Keratinocyte (primary cell): ENCODE measurements around the gene IL17C. TPM values are rescaled to one million over a fixed set of nuclear protein-coding genes. Genes with fewer than 3 reads are reported as not detected.

Experiments
- DNase-seq: peaks from one replicate; pipeline ENCODE4 v3.0.0-alpha.2; 2011; ENCODE audit warnings: low read depth, missing footprints, low spot score
- FAIRE-seq: peaks from 2 replicates; lab custom pipeline; 2011; peaks lifted over from hg19 to GRCh38; lab: Jason Lieb, UNC
- H2AFZ ChIP-seq: 2 replicates; pipeline ENCODE4 v1.6.0; 2012; ENCODE audit warnings: low read length, control low read depth, inconsistent platforms; ENCODE audit not compliant: control insufficient read depth
- H3K27ac ChIP-seq: 2 replicates; pipeline ENCODE4 v1.5.1; 2011; ENCODE audit warnings: low read length; ENCODE audit not compliant: control insufficient read depth, insufficient read depth
- H3K27me3 ChIP-seq: 3 replicates; pipeline ENCODE4 v1.6.0; 2011; ENCODE audit warnings: low read length; ENCODE audit not compliant: control insufficient read depth, insufficient read depth; ENCODE audit errors: extremely low read depth
- H3K36me3 ChIP-seq, 2 experiments: 2 replicates in 1 of 2; 3 replicates in 1 of 2; pipeline ENCODE4 v1.5.1; 2011; ENCODE audit warnings: low read length in 2 of 2, mild to moderate bottlenecking in 1 of 2; ENCODE audit not compliant: control insufficient read depth in 2 of 2, insufficient read depth in 2 of 2; ENCODE audit errors: extremely low read depth in 1 of 2
- H3K4me1 ChIP-seq: 3 replicates; pipeline ENCODE4 v1.5.1; 2011; ENCODE audit warnings: low read length; ENCODE audit not compliant: control insufficient read depth, insufficient read depth; ENCODE audit errors: extremely low read depth
- H3K4me2 ChIP-seq: 3 replicates; pipeline ENCODE4 v1.6.0; 2011; ENCODE audit warnings: low read depth, low read length; ENCODE audit not compliant: control insufficient read depth, insufficient read depth; ENCODE audit errors: extremely low read depth
- H3K4me3 ChIP-seq, 3 experiments: fragments of 200-600 bp in 1 of 3; sonication (generic) in 1 of 3; 2 replicates in 2 of 3; 3 replicates in 1 of 3; pipeline ENCODE4 v1.5.1; 2011 to 2016; ENCODE audit warnings: low read length in 3 of 3, mild to moderate bottlenecking in 3 of 3, control low read depth in 2 of 3, inconsistent platforms in 1 of 3, low read depth in 1 of 3, mixed read lengths in 1 of 3, mixed run types in 1 of 3, moderate library complexity in 1 of 3; ENCODE audit not compliant: control insufficient read depth in 2 of 3, insufficient read depth in 2 of 3; ENCODE audit errors: extremely low read depth in 1 of 3
- H3K79me2 ChIP-seq: 2 replicates; pipeline ENCODE4 v1.6.0; 2012; ENCODE audit warnings: low read length; ENCODE audit not compliant: control insufficient read depth, insufficient read depth
- H3K9ac ChIP-seq: 3 replicates; pipeline ENCODE4 v1.6.0; 2011; ENCODE audit warnings: low read length; ENCODE audit not compliant: control insufficient read depth, insufficient read depth; ENCODE audit errors: extremely low read depth
- H3K9me1 ChIP-seq: 3 replicates; pipeline ENCODE4 v1.6.0; 2011; ENCODE audit warnings: low read length; ENCODE audit not compliant: control insufficient read depth, insufficient read depth; ENCODE audit errors: extremely low read depth
- H3K9me3 ChIP-seq: 2 replicates; pipeline ENCODE4 v1.5.1; 2012; ENCODE audit warnings: low read depth, low read length; ENCODE audit not compliant: control insufficient read depth
- H4K20me1 ChIP-seq: 3 replicates; pipeline ENCODE4 v1.6.0; 2011; ENCODE audit warnings: low read length; ENCODE audit not compliant: control insufficient read depth, insufficient read depth; ENCODE audit errors: extremely low read depth
- CTCF ChIP-seq, 3 experiments: IDR thresholded peaks in 1 of 3; conservative IDR thresholded peaks in 1 of 3; optimal IDR thresholded peaks in 1 of 3; 2 replicates in 2 of 3; 3 replicates in 1 of 3; pipeline versions ENCODE3 to v1.5.1; 2011; ENCODE audit warnings: low read length in 3 of 3, mild to moderate bottlenecking in 3 of 3, moderate library complexity in 2 of 3, control low read depth in 1 of 3, inconsistent platforms in 1 of 3; ENCODE audit not compliant: insufficient read depth in 2 of 3; ENCODE audit errors: extremely low read depth in 1 of 3
- EZH2 ChIP-seq: IDR thresholded peaks from one replicate; pipeline ENCODE4 v1.6.1; 2012; ENCODE audit warnings: inconsistent platforms, mild to moderate bottlenecking, low read length, moderate library complexity
- dilution Hi-C: fragments of 300-500 bp; cut with MboI; formaldehyde crosslinking; loops from one replicate; pipeline ENCODE4 v1.7.0; 2020; ENCODE audit warnings: low sequenced_read_pairs; ENCODE audit not compliant: extremely low pct_ligation_motif_present
- polyA plus RNA-seq, 5 experiments: library from polyadenylated mRNA; depleted of rRNA in 3 of 5; stranded (reverse) in 3 of 5; stranded (forward) in 1 of 5; unstranded in 1 of 5; fragments of >200 nt; gene quantifications; 1 replicate in 1 of 5; 2 replicates in 3 of 5; 3 replicates in 1 of 5; pipeline versions ENCODE4 v1.2.1 to v1.2.3, GENCODE V29; 2011 to 2012; ENCODE audit warnings: missing spikeins in 2 of 5, low read depth in 1 of 5, low replicate concordance in 1 of 5

Gene IL17C
- polyA plus RNA-seq, 1 donor (not counting 4 experiments of a cell fraction or from before 2014, with no cell fraction given) = not detected

GRCh38 chr16:88618956-88619667 is 19.3 kb upstream of the IL17C start:
- Histone ChIP-seq H2AFZ (no peak overlapping the region), H3K9me3 (no peaks in the 10 kb centered on the region), H3K4me3 (no peak overlapping the region), H3K79me2 (peaks cover 3% of the 10 kb centered on the region), H3K36me3 (peaks cover 24 to 33% of the 10 kb centered on the region in 2 experiments), H3K9ac (no peak overlapping the region), H3K27ac (no peak overlapping the region), H3K4me2 (no peak overlapping the region), H3K9me1 (no peaks in the 10 kb centered on the region), H3K27me3 (no peaks in the 10 kb centered on the region), H3K4me1 (no peaks in the 10 kb centered on the region), H4K20me1 (peaks cover 10% of the 10 kb centered on the region)
- DNase-seq (no peak), FAIRE-seq (no peak)
- dilution Hi-C loops = no loop called here
- TF ChIP-seq EZH2 = no peak
- no peak for TF ChIP-seq CTCF (optimal IDR thresholded peaks at IDR 0.05 in 1 of 3, IDR thresholded peaks at IDR 0.05 in 1 of 3, conservative IDR thresholded peaks at IDR 0.05 in 1 of 3; ENCODE audit: extremely low read depth in 1 of 3, insufficient read depth in 2 of 3, low read length in 3 of 3)

GRCh38 chr16:88619859-88620815 is 18.2 kb upstream of the IL17C start:
- Histone ChIP-seq H3K4me2 (no peak overlapping the region), H3K4me3 (no peak overlapping the region), H3K9me1 (no peaks in the 10 kb centered on the region), H2AFZ (no peak overlapping the region), H3K9ac (no peak overlapping the region), H3K79me2 (peaks cover 3% of the 10 kb centered on the region), H4K20me1 (peaks cover 7% of the 10 kb centered on the region), H3K36me3 (peaks cover 27 to 39% of the 10 kb centered on the region in 2 experiments), H3K4me1 (no peaks in the 10 kb centered on the region), H3K9me3 (no peaks in the 10 kb centered on the region), H3K27me3 (no peaks in the 10 kb centered on the region), H3K27ac (no peak overlapping the region)
- FAIRE-seq = no peak
- DNase-seq = no peak
- dilution Hi-C loops = no loop called here
- no peak for TF ChIP-seq EZH2
- TF ChIP-seq CTCF (optimal IDR thresholded peaks at IDR 0.05 in 1 of 3, IDR thresholded peaks at IDR 0.05 in 1 of 3, conservative IDR thresholded peaks at IDR 0.05 in 1 of 3; ENCODE audit: extremely low read depth in 1 of 3, insufficient read depth in 2 of 3, low read length in 3 of 3) = no peak
